ENCODE measurements around the gene SLC25A34. TPM values are rescaled to one million over a fixed set of nuclear protein-coding genes. Genes with fewer than 3 reads are reported as not detected.

SLC25A34 gene
- total RNA-seq, 1 experiment from 2014 or later: 0.59 TPM

- H3K9ac ChIP-seq (ENCODE audit: low read length): no peak overlapping the region
These were observed 10.8 kb upstream of the SLC25A34 start for GRCh38 chr1:15724949-15725880.

GRCh38 chr1:15726508-15726907 is 9.6 kb upstream of the SLC25A34 start:
- no peaks in the 10 kb centered on the region for H4K20me1 ChIP-seq (ENCODE audit: insufficient read depth)
- H2AFZ ChIP-seq (ENCODE audit: low read depth, low read length, poor library complexity, severe bottlenecking): no peak overlapping the region
- ChIA-PET RAD21 (ENCODE audit: low non-redundant PET in 1 of 2, low total read pairs in 2 of 2, uncharacterized antibody in 2 of 2, unreplicated experiment in 2 of 2) (no interaction called here), CTCF (interaction anchor here (1.4 kb wide), 1 partner anchor 15 kb away, joined by 4 read pairs; no protein-coding TSS in a partner anchor), POLR2A (no interaction called here)
- no peaks in the 10 kb centered on the region for H3K79me2 ChIP-seq (ENCODE audit: insufficient read depth, low read length)
- ATAC-seq (no peak), DNase-seq (ENCODE audit: low read depth, low spot score) (no peak)
- TF ChIP-seq ZNF274 (IDR thresholded peaks at IDR 0.05; ENCODE audit: low read depth, low read length) (no peak), ZFX (IDR thresholded peaks at IDR 0.05) (no peak), TCF7L2 (IDR thresholded peaks at IDR 0.05; ENCODE audit: borderline replicate concordance, extremely low read depth, insufficient read depth, insufficient read length) (no peak)
- no peak overlapping the region for H3K27ac ChIP-seq (ENCODE audit: low read depth, low read length)
- H3K4me1 ChIP-seq (ENCODE audit: control insufficient read depth in 1 of 2, insufficient read depth in 2 of 2, low read length in 2 of 2): peaks cover 0 to 5% of the 10 kb centered on the region in 2 experiments; a peak in 1 of 4 replicates
- no peaks in the 10 kb centered on the region for H3K27me3 ChIP-seq (ENCODE audit: insufficient read depth, low read length)
- intact Hi-C loops (cut with micrococcal nuclease): no loop called here
- H3K4me2 ChIP-seq (ENCODE audit: low read length): no peak overlapping the region
- peaks cover 0 to 3% of the 10 kb centered on the region in 2 experiments; a peak in 1 of 4 replicates for H3K36me3 ChIP-seq (ENCODE audit: control insufficient read depth in 1 of 2, insufficient read depth in 2 of 2, low read length in 2 of 2)
- no peak overlapping the region for H3K4me3 ChIP-seq (replicated peaks in 1 of 2; ENCODE audit: low read depth in 1 of 2, low read length in 2 of 2)
- BruUV-seq (replicated peaks): no TSS peak
- no peak overlapping the region for H3K9ac ChIP-seq (ENCODE audit: low read length)
- no peaks in the 10 kb centered on the region for H3K9me3 ChIP-seq (ENCODE audit: control insufficient read depth in 1 of 2, insufficient read depth in 1 of 2, low read depth in 1 of 2, low read length in 2 of 2)
- no peaks in the 10 kb centered on the region for H3K9me2 ChIP-seq (ENCODE audit: insufficient read depth)

More at GRCh38 chr1:15724949-15725880, 10.8 kb upstream of the SLC25A34 start:
- H3K27ac ChIP-seq (ENCODE audit: low read depth, low read length): no peak overlapping the region
- ChIA-PET RAD21 (ENCODE audit: low non-redundant PET in 1 of 2, low total read pairs in 2 of 2, uncharacterized antibody in 2 of 2, unreplicated experiment in 2 of 2) (no interaction called here), CTCF (interaction anchor here (1.4 kb wide), 1 partner anchor 16 kb away, joined by 4 read pairs; no protein-coding TSS in a partner anchor), POLR2A (no interaction called here)
- DNase-seq (ENCODE audit: low read depth, low spot score) (no peak), ATAC-seq (no peak)
- no peaks in the 10 kb centered on the region for H3K79me2 ChIP-seq (ENCODE audit: insufficient read depth, low read length)
- BruUV-seq (replicated peaks): no TSS peak
- TF ChIP-seq ZNF274 (IDR thresholded peaks at IDR 0.05; ENCODE audit: low read depth, low read length) (no peak), TCF7L2 (IDR thresholded peaks at IDR 0.05; ENCODE audit: borderline replicate concordance, extremely low read depth, insufficient read depth, insufficient read length) (no peak)
- peaks cover 0 to 5% of the 10 kb centered on the region in 2 experiments; a peak in 1 of 4 replicates for H3K4me1 ChIP-seq (ENCODE audit: control insufficient read depth in 1 of 2, insufficient read depth in 2 of 2, low read length in 2 of 2)
- no peaks in the 10 kb centered on the region for H3K27me3 ChIP-seq (ENCODE audit: insufficient read depth, low read length)
- no peak overlapping the region for H3K4me2 ChIP-seq (ENCODE audit: low read length)
- H3K9me3 ChIP-seq (ENCODE audit: control insufficient read depth in 1 of 2, insufficient read depth in 1 of 2, low read depth in 1 of 2, low read length in 2 of 2): no peaks in the 10 kb centered on the region
- peaks cover 0 to 2% of the 10 kb centered on the region in 2 experiments; a peak in 1 of 4 replicates for H3K36me3 ChIP-seq (ENCODE audit: control insufficient read depth in 1 of 2, insufficient read depth in 2 of 2, low read length in 2 of 2)
- no peaks in the 10 kb centered on the region for H4K20me1 ChIP-seq (ENCODE audit: insufficient read depth)
- intact Hi-C loops (cut with micrococcal nuclease): no loop called here
- H3K9me2 ChIP-seq (ENCODE audit: insufficient read depth): no peaks in the 10 kb centered on the region
- no peak overlapping the region for H2AFZ ChIP-seq (ENCODE audit: low read depth, low read length, poor library complexity, severe bottlenecking)
- no peak overlapping the region for H3K4me3 ChIP-seq (replicated peaks in 1 of 2; ENCODE audit: low read depth in 1 of 2, low read length in 2 of 2)

Measured in HCT116 (cell line).